Measurements from ENCODE around the gene LCN2. TPM values are rescaled to one million over a fixed set of nuclear protein-coding genes. Genes with fewer than 3 reads are reported as not detected.
"Not testable (repeated sequence)": the region's sequence is repeated elsewhere in the genome, so short reads cannot be mapped to it uniquely, and the experiment has no call there.

The LCN2 gene
- total RNA-seq, 1 experiment from 2014 or later: 4,208 TPM

GRCh38 chr9:128175726-128176125, 26.5 kb downstream of the LCN2 start:
- Mint-ChIP-seq H3K4me3 (ENCODE audit: low read depth, unreplicated experiment) (no peak overlapping the region), H3K27ac (ENCODE audit: unreplicated experiment) (no peak overlapping the region), H3K4me1 (ENCODE audit: low read depth, unreplicated experiment) (no peaks in the 10 kb centered on the region), H3K9me3 (ENCODE audit: low read depth, unreplicated experiment) (no peaks in the 10 kb centered on the region), H3K27me3 (ENCODE audit: unreplicated experiment) (no peaks in the 10 kb centered on the region), H3K36me3 (ENCODE audit: insufficient read depth, unreplicated experiment) (peaks cover 3% of the 10 kb centered on the region)
- TF ChIP-seq, protein P1, sequence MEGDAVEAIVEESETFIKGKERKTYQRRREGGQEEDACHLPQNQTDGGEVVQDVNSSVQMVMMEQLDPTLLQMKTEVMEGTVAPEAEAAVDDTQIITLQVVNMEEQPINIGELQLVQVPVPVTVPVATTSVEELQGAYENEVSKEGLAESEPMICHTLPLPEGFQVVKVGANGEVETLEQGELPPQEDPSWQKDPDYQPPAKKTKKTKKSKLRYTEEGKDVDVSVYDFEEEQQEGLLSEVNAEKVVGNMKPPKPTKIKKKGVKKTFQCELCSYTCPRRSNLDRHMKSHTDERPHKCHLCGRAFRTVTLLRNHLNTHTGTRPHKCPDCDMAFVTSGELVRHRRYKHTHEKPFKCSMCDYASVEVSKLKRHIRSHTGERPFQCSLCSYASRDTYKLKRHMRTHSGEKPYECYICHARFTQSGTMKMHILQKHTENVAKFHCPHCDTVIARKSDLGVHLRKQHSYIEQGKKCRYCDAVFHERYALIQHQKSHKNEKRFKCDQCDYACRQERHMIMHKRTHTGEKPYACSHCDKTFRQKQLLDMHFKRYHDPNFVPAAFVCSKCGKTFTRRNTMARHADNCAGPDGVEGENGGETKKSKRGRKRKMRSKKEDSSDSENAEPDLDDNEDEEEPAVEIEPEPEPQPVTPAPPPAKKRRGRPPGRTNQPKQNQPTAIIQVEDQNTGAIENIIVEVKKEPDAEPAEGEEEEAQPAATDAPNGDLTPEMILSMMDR (IDR thresholded peaks at IDR 0.05; ENCODE audit: unreplicated experiment): no peak
- CTCF ChIA-PET: no interaction called here
- intact Hi-C loops (cut with micrococcal nuclease; ENCODE audit: unreplicated experiment): no loop called here
- BruUV-seq (replicated peaks): no TSS peak
- no peak for DNase-seq

GRCh38 chr9:128178806-128179431, 29.7 kb downstream of the LCN2 start:
- CTCF ChIA-PET: no interaction called here
- intact Hi-C loops (cut with micrococcal nuclease; ENCODE audit: unreplicated experiment): no loop called here
- Mint-ChIP-seq H3K36me3 (ENCODE audit: insufficient read depth, unreplicated experiment) (peaks cover 8% of the 10 kb centered on the region), H3K27me3 (ENCODE audit: unreplicated experiment) (no peaks in the 10 kb centered on the region), H3K27ac (ENCODE audit: unreplicated experiment) (no peak overlapping the region), H3K4me1 (ENCODE audit: low read depth, unreplicated experiment) (no peaks in the 10 kb centered on the region), H3K9me3 (ENCODE audit: low read depth, unreplicated experiment) (no peaks in the 10 kb centered on the region), H3K4me3 (ENCODE audit: low read depth, unreplicated experiment) (no peak overlapping the region)
- TF ChIP-seq, protein P1 (IDR thresholded peaks at IDR 0.05; ENCODE audit: unreplicated experiment): no peak
- no peak for DNase-seq
- TSS peak; percentile 57 for BruUV-seq (replicated peaks)

DNA sequence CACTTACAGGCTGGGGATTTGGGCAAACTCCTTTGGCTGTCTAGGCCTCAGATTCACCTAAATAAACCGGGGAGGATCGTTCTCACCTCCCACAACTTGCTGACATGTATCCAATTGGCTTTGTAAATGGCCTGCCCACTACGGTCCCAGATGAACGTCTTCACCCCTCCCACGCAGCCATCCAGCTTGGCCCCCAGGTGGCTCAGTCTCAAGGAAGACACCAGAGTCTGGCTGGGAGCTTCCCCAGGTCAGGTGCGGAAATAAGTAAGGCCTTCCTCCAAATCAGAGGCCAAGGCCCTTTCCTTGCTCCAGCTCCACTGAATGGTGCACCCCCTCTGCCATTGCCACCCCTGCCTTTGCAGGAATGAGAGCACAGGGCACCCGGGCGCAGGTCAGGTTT, 30.7 kb downstream of the LCN2 start:
- Mint-ChIP-seq H3K4me1 (ENCODE audit: low read depth, unreplicated experiment) (no peaks in the 10 kb centered on the region), H3K36me3 (ENCODE audit: insufficient read depth, unreplicated experiment) (peaks cover 9% of the 10 kb centered on the region), H3K9me3 (ENCODE audit: low read depth, unreplicated experiment) (no peaks in the 10 kb centered on the region), H3K4me3 (ENCODE audit: low read depth, unreplicated experiment) (no peak overlapping the region), H3K27me3 (ENCODE audit: unreplicated experiment) (no peaks in the 10 kb centered on the region), H3K27ac (ENCODE audit: unreplicated experiment) (no peak overlapping the region)
- BruUV-seq (replicated peaks): no TSS peak
- CTCF ChIA-PET: no interaction called here
- TF ChIP-seq, protein P1 (IDR thresholded peaks at IDR 0.05; ENCODE audit: unreplicated experiment): no peak
- DNase-seq: no peak
- intact Hi-C loops (cut with micrococcal nuclease; ENCODE audit: unreplicated experiment): no loop called here

DNA sequence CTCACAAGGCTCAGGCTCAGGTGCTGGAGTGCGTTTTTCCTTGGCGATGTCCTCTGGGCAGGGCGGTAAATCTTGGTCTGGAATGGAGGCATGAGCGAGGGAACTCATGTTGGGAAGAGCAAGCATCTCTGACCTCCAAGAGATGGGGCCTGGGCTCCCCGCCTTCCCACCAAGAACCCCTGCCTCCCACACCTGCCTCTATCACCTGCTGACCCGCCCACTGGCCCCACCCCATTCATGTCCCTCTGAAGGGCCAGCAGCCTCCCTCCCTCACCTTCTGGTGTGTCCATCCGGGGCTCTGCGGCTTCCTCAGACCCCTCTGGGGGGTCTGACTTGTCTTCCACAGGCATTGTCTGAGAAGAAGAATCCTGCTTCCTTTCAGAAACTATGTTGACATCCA, 31.2 kb downstream of the LCN2 start:
- no peaks in the 10 kb centered on the region for H3K4me1 Mint-ChIP-seq (ENCODE audit: low read depth, unreplicated experiment)
- TF ChIP-seq, protein P1 (IDR thresholded peaks at IDR 0.05; ENCODE audit: unreplicated experiment): no peak
- H3K36me3 Mint-ChIP-seq (ENCODE audit: insufficient read depth, unreplicated experiment): peaks cover 11% of the 10 kb centered on the region
- H3K27me3 Mint-ChIP-seq (ENCODE audit: unreplicated experiment): no peaks in the 10 kb centered on the region
- intact Hi-C loops (cut with micrococcal nuclease; ENCODE audit: unreplicated experiment): no loop called here
- no peak overlapping the region for H3K4me3 Mint-ChIP-seq (ENCODE audit: low read depth, unreplicated experiment)
- H3K9me3 Mint-ChIP-seq (ENCODE audit: low read depth, unreplicated experiment): no peaks in the 10 kb centered on the region
- no TSS peak for BruUV-seq (replicated peaks)
- H3K27ac Mint-ChIP-seq (ENCODE audit: unreplicated experiment): no peak overlapping the region
- no peak for DNase-seq
- CTCF ChIA-PET: no interaction called here

DNA sequence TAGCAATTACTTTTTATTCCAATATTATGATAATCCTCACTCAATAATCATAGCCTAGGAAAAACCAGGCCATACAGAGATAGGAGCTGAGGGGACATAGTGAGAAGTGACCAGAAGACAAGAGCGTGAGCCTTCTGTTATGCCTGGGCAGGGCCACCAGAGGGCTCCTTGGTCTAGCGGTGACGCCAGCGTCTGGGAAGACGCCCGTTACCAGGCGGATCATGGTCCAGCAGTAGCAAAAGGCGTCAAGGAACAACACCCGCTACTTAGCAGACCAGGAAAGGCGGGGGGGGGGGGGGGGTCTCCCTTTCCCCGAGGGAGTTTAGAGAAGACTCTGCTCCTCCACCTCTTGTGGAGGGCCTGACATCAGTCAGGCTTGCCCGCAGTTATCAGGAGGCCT, 32.2 kb downstream of the LCN2 start:
- BruUV-seq (replicated peaks); H3K27me3 Mint-ChIP-seq (ENCODE audit: unreplicated experiment); CTCF ChIA-PET; H3K4me1 Mint-ChIP-seq (ENCODE audit: low read depth, unreplicated experiment); H3K27ac Mint-ChIP-seq (ENCODE audit: unreplicated experiment); H3K9me3 Mint-ChIP-seq (ENCODE audit: low read depth, unreplicated experiment); DNase-seq; H3K4me3 Mint-ChIP-seq (ENCODE audit: low read depth, unreplicated experiment); intact Hi-C loops (cut with micrococcal nuclease; ENCODE audit: unreplicated experiment): not testable (repeated sequence)
- peaks cover 14% of the 10 kb centered on the region for H3K36me3 Mint-ChIP-seq (ENCODE audit: insufficient read depth, unreplicated experiment)

Data from Calu3 (cell line).